PFSK-1 (cell line): ENCODE data around the gene IMPG2.

Experiments used
- FOXP2 ChIP-seq: optimal IDR thresholded peaks from 2 replicates; pipeline ENCODE3; 2011; ENCODE audit warnings: borderline replicate concordance, control low read depth, inconsistent platforms; ENCODE audit not compliant: insufficient read depth; ENCODE audit errors: extremely low read length, extremely low read depth
- POLR2AphosphoS5 ChIP-seq: IDR thresholded peaks from 2 replicates; pipeline ENCODE4 v1.6.1; 2012; ENCODE audit warnings: low read depth, mild to moderate bottlenecking, control low read depth, low read length, moderate library complexity
- SIN3A ChIP-seq: IDR thresholded peaks from 2 replicates; pipeline ENCODE4 v1.6.1; 2012; ENCODE audit warnings: mild to moderate bottlenecking, low read length, moderate library complexity, borderline replicate concordance; ENCODE audit not compliant: insufficient read depth
- TAF1 ChIP-seq: IDR thresholded peaks from 2 replicates; pipeline ENCODE4 v1.6.1; 2012; ENCODE audit warnings: low read length, control low read depth, borderline replicate concordance; ENCODE audit not compliant: insufficient read depth
- TF ChIP-seq, protein P1 (sequence below), 2 experiments: IDR thresholded peaks; 2 replicates each; pipeline versions ENCODE4 v1.6.1 to v1.8.0; 2011 to 2012; ENCODE audit warnings: low read depth in 2 of 2, low read length in 2 of 2, control low read depth in 1 of 2, inconsistent platforms in 1 of 2, mild to moderate bottlenecking in 1 of 2, moderate library complexity in 1 of 2; ENCODE audit not compliant: insufficient read depth in 1 of 2

Gene IMPG2

DNA sequence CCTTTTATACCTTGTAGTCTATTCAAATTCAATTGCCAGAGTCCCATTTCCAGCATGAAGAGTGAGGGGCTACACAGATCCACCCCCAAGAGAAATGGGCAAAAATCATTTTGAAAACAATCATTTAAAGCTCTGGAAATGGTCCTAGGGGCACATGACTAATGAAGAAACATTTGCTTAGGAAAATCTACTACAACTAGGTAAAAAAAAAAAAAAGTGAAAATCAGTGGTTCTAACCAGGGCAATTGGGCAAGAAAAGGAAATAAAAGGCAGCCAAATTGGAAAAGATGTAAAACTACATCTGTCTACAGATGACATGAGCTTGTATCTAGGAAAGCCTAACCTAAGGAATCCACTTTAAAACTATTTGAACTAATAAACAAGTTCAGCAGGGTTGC, 9.4 kb downstream of the IMPG2 start:
- TF ChIP-seq FOXP2 (no peak), SIN3A (no peak), TAF1 (no peak), POLR2AphosphoS5 (no peak)
- TF ChIP-seq, protein P1, sequence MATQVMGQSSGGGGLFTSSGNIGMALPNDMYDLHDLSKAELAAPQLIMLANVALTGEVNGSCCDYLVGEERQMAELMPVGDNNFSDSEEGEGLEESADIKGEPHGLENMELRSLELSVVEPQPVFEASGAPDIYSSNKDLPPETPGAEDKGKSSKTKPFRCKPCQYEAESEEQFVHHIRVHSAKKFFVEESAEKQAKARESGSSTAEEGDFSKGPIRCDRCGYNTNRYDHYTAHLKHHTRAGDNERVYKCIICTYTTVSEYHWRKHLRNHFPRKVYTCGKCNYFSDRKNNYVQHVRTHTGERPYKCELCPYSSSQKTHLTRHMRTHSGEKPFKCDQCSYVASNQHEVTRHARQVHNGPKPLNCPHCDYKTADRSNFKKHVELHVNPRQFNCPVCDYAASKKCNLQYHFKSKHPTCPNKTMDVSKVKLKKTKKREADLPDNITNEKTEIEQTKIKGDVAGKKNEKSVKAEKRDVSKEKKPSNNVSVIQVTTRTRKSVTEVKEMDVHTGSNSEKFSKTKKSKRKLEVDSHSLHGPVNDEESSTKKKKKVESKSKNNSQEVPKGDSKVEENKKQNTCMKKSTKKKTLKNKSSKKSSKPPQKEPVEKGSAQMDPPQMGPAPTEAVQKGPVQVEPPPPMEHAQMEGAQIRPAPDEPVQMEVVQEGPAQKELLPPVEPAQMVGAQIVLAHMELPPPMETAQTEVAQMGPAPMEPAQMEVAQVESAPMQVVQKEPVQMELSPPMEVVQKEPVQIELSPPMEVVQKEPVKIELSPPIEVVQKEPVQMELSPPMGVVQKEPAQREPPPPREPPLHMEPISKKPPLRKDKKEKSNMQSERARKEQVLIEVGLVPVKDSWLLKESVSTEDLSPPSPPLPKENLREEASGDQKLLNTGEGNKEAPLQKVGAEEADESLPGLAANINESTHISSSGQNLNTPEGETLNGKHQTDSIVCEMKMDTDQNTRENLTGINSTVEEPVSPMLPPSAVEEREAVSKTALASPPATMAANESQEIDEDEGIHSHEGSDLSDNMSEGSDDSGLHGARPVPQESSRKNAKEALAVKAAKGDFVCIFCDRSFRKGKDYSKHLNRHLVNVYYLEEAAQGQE (IDR thresholded peaks at IDR 0.05; ENCODE audit: insufficient read depth in 1 of 2, low read depth in 2 of 2, low read length in 2 of 2), result no peak

DNA sequence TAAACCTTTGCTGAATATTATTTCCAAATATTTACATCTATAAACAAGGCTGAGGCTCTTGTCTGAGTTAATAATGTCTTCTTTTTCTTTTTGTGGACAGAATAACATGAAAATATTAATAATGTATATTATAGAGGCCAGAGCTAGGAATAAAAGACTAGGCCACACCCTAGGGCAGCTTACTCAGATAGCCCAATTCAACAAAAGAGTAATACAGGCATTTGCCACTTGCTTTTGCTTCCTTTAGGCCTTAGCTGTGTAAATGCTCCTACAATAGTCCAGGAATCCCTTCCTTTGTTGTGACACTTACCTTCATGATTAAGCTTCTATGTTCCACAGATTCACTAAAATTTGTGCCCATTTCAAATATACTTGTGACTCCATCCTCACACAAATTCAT, 16.5 kb downstream of the IMPG2 start:
- TF ChIP-seq SIN3A, result no peak
- TF ChIP-seq, protein P1 (IDR thresholded peaks at IDR 0.05; ENCODE audit: insufficient read depth in 1 of 2, low read depth in 2 of 2, low read length in 2 of 2), result no peak
- TF ChIP-seq FOXP2, result no peak
- no peak for TF ChIP-seq TAF1
- TF ChIP-seq POLR2AphosphoS5, result no peak

DNA sequence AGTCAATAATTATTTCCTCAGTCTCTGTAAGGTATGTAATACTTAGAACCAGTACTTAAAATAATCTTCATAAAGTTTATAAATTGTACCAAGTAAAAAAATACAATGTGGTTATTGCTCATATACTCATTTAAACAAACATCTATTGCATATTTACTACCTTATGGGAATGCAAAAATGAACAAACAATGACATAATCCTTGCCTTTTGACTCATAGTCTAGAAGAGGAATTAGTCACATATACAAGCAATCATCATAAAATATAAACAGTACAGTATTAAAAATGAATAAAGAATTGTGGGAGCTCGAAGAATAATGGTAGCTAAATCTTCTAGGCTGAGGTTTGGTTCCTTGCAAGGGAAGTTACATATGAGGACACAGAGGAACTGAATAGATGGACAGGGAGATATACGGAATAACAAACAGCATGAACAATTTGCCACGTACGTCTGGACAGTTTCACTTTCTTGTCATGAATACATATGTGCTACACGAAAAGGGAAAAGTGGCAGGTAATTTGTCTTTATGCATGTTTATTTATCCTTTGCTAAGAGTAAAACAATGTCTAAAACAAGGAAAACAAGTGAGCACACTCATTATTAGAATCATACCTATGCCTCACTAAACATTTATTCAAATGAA, 17.2 kb downstream of the IMPG2 start:
- TF ChIP-seq, protein P1 (IDR thresholded peaks at IDR 0.05; ENCODE audit: insufficient read depth in 1 of 2, low read depth in 2 of 2, low read length in 2 of 2), result no peak
- TF ChIP-seq TAF1 (no peak), SIN3A (no peak)

DNA sequence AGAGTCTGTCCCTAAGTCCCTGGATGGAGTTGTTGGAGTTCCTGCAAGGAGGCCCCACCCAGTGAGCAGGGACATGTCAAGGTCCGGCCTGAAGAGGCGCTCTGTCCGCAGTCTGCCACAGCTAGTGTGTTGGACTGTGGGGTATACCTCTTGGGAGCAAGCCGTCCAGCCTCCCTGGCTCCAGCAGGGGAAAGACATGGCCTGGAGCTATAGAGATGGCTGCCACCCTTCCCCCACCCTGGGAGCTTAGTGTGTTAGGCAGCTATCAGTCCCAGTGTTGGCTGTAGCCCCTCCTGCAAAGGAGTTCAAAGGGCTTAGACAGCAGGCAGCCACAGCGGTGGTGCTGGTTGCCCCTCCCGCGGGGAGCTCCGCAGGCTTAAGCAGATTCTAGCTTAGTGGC, 20.3 kb downstream of the IMPG2 start:
- TF ChIP-seq, protein P1 (IDR thresholded peaks at IDR 0.05; ENCODE audit: insufficient read depth in 1 of 2, low read depth in 2 of 2, low read length in 2 of 2), result no peak
- TF ChIP-seq POLR2AphosphoS5, result no peak
- no peak for TF ChIP-seq SIN3A
- no peak for TF ChIP-seq TAF1
- no peak for TF ChIP-seq FOXP2

DNA sequence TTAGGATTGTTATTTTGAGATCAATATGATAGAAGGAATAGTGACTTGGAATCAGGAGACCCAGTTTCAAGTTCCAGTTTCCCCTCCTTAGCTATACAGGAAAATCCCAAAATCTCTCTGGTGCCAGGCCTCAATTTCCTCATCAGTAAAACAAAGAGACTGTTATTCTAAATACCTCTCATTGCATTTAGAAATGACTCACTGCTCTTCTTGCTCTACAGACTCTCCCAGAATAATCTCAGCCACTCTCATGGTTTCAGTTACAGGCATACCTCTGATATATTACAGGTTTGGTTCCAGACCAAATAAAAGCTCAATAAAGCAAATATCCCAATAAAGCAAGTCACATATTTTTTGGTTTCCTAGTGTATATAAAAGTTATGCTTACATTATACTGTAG, 28.3 kb downstream of the IMPG2 start:
- TF ChIP-seq, protein P1 (IDR thresholded peaks at IDR 0.05; ENCODE audit: insufficient read depth in 1 of 2, low read depth in 2 of 2, low read length in 2 of 2), result no peak
- TF ChIP-seq FOXP2, result no peak
